Thoracic aorta (tissue), 2 donors: Measurements from ENCODE around the gene ICE2. TPM values are rescaled to one million over a fixed set of nuclear protein-coding genes. Genes with fewer than 3 reads are reported as not detected.

Source experiments
- ATAC-seq: fragments of 150-250 bp; one replicate; pipeline ENCODE4 v1.8.0; 2017; ENCODE audit warnings: low read depth; ENCODE audit not compliant: insufficient number of reproducible peaks, low FRiP score
- DNase-seq: peaks from one replicate; pipeline ENCODE4 v3.0.0-alpha.2; 2020; ENCODE audit warnings: low spot score
- H3K27ac ChIP-seq, 2 donors: fragments of 200-600 bp; sonication (generic); 1 replicate in 1 of 2; 2 replicates in 1 of 2; pipeline ENCODE4 v1.5.1; 2016; ENCODE audit warnings: mild to moderate bottlenecking in 2 of 2, moderate library complexity in 2 of 2
- H3K27me3 ChIP-seq: fragments of 200-600 bp; sonication (generic); replicated peaks from 2 replicates; pipeline ENCODE4 v1.6.0; 2016; ENCODE audit warnings: mild to moderate bottlenecking; ENCODE audit not compliant: insufficient read depth
- H3K36me3 ChIP-seq: fragments of 200-600 bp; sonication (generic); one replicate; pipeline ENCODE4 v1.5.1; 2016
- H3K4me1 ChIP-seq, 2 donors: fragments of 200-600 bp; sonication (generic); 1 replicate in 1 of 2; 2 replicates in 1 of 2; pipeline versions ENCODE4 v1.5.1 to v1.6.0; 2016; ENCODE audit warnings: low read depth in 2 of 2, mild to moderate bottlenecking in 1 of 2; ENCODE audit not compliant: control insufficient read depth in 1 of 2
- H3K4me3 ChIP-seq: fragments of 200-600 bp; sonication (generic); 2 replicates; pipeline ENCODE4 v1.5.1; 2016; ENCODE audit warnings: mild to moderate bottlenecking
- H3K9me3 ChIP-seq: fragments of 200-600 bp; sonication (generic); 2 replicates; pipeline ENCODE4 v1.5.1; 2016
- CTCF ChIP-seq: fragments of 200-600 bp; sonication (generic); IDR thresholded peaks from one replicate; pipeline ENCODE4 v1.5.1; 2019; ENCODE audit warnings: antibody characterized with exemption
- total RNA-seq, 2 donors: library from RNA; depleted of rRNA; stranded (reverse); fragments of >200 nt; gene quantifications; one replicate each; pipeline versions ENCODE4 v1.1.0 to v1.2.3, GENCODE V29; 2016

ICE2 gene
- total RNA-seq, 2 donors from 2014 or later: 19.4 to 57.2 TPM

- peak overlapping the region in 1 of 2 donors; percentile 92 for H3K27ac ChIP-seq
- H3K27me3 ChIP-seq: no peaks in the 10 kb centered on the region
- no peaks in the 10 kb centered on the region for H3K36me3 ChIP-seq
- H3K9me3 ChIP-seq: no peaks in the 10 kb centered on the region
- peaks cover 55 to 67% of the 10 kb centered on the region in 2 donors for H3K4me1 ChIP-seq
- DNase-seq (no peak), ATAC-seq (no peak)
- no peak for TF ChIP-seq CTCF
- no peak overlapping the region for H3K4me3 ChIP-seq
Measured at GRCh38 chr15:60369696-60370095, 109.2 kb downstream of the ICE2 start.

Other genes starting within 250 kb of the ICE2 start
- 100 to 1,000 TPM; 752 to 812 TPM for gene ANXA2, start 81.2 kb downstream of the ICE2 start, total RNA-seq